Esophagus muscularis mucosa (tissue), 4 donors: ENCODE data around the gene SLC41A3. TPM values are rescaled to one million over a fixed set of nuclear protein-coding genes. Genes with fewer than 3 reads are reported as not detected.

ENCODE experiments used
- DNase-seq: peaks from one replicate; pipeline ENCODE4 v3.0.0-alpha.2; 2017; ENCODE audit errors: extremely low spot score
- H3K27ac ChIP-seq, 4 donors: fragments of 200-600 bp; sonication (generic); replicated peaks in 1 of 4; 1 replicate in 3 of 4; 2 replicates in 1 of 4; pipeline ENCODE4 v1.5.1; 2016 to 2019; ENCODE audit warnings: mild to moderate bottlenecking in 1 of 4
- H3K27me3 ChIP-seq, 4 donors: fragments of 200-600 bp; sonication (generic); one replicate each; pipeline versions ENCODE4 v1.5.1 to v1.6.0; 2016 to 2019
- H3K36me3 ChIP-seq, 4 donors: fragments of 200-600 bp; sonication (generic); one replicate each; pipeline ENCODE4 v1.5.1; 2016 to 2019
- H3K4me1 ChIP-seq, 4 donors: fragments of 200-600 bp; sonication (generic); one replicate each; pipeline ENCODE4 v1.5.1; 2016 to 2019
- H3K4me3 ChIP-seq, 4 donors: fragments of 200-600 bp; sonication (generic); 1 replicate in 2 of 4; 2 replicates in 2 of 4; pipeline ENCODE4 v1.5.1; 2016 to 2019; ENCODE audit warnings: mild to moderate bottlenecking in 4 of 4, moderate library complexity in 1 of 4
- H3K9me3 ChIP-seq, 4 donors: fragments of 200-600 bp; sonication (generic); 1 replicate in 3 of 4; 2 replicates in 1 of 4; pipeline ENCODE4 v1.5.1; 2016 to 2019
- CTCF ChIP-seq, 3 experiments: fragments of 200-600 bp in 2 of 3; fragments of 450-650 bp in 1 of 3; sonication (generic) in 2 of 3; IDR thresholded peaks; one replicate each; pipeline ENCODE4 v1.5.1; 2017 to 2019; ENCODE audit warnings: antibody characterized with exemption in 3 of 3, mild to moderate bottlenecking in 2 of 3, moderate library complexity in 1 of 3
- EP300 ChIP-seq: sonication (generic); formaldehyde crosslinking; IDR thresholded peaks from one replicate; pipeline ENCODE4 v1.6.1; 2017; ENCODE audit warnings: antibody characterized with exemption
- POLR2A ChIP-seq: fragments of 450-650 bp; IDR thresholded peaks from one replicate; pipeline ENCODE4 v1.6.1; 2017; ENCODE audit warnings: antibody characterized with exemption, moderate library complexity, mild to moderate bottlenecking, low read depth
- POLR2AphosphoS5 ChIP-seq, 2 donors: sonication (generic); formaldehyde crosslinking; IDR thresholded peaks; one replicate each; pipeline ENCODE4 v1.6.1; 2017; ENCODE audit warnings: antibody characterized with exemption in 2 of 2
- WGBS: methylation state at CpG from one replicate; pipeline ENCODE4 v1.1.5; 2018; 5-methylcytosine and 5-hydroxymethylcytosine counted together
- intact Hi-C: fragments of 100-400 bp; cut with DNase I; formaldehyde crosslinking; loops from one replicate; pipeline ENCODE4 v1.15.1; 2023
- total RNA-seq, 4 donors: library from RNA; depleted of rRNA; stranded (reverse); fragments of >200 nt; gene quantifications; one replicate each; pipeline versions ENCODE4 v1.1.0 to v1.2.1, GENCODE V29; 2016

The SLC41A3 gene
- total RNA-seq, 4 donors from 2014 or later = 31.6 to 68.1 (median 38.9) TPM

- 81% methylated on average over 7 of the region's 8 CpGs for WGBS
- Histone ChIP-seq H3K4me3 (no peak overlapping the region), H3K36me3 (peaks cover 0 to 36% (median 21%) of the 10 kb centered on the region in 4 donors), H3K27ac (peak overlapping the region; percentile 70 to 82 (median 76)), H3K9me3 (peaks cover 0 to 2% (median 0%) of the 10 kb centered on the region in 4 donors), H3K27me3 (no peaks in the 10 kb centered on the region), H3K4me1 (peaks cover 16 to 23% (median 21%) of the 10 kb centered on the region in 4 donors)
- intact Hi-C loops = no loop called here
- TF ChIP-seq POLR2A (no peak), CTCF (IDR thresholded peaks at IDR 0.05) (no peak), EP300 (no peak), POLR2AphosphoS5 (IDR thresholded peaks at IDR 0.05) (no peak)
- DNase-seq = peak; percentile 74
Measured at GRCh38 chr3:126102011-126102410, 18.1 kb upstream of the SLC41A3 start.

DNA sequence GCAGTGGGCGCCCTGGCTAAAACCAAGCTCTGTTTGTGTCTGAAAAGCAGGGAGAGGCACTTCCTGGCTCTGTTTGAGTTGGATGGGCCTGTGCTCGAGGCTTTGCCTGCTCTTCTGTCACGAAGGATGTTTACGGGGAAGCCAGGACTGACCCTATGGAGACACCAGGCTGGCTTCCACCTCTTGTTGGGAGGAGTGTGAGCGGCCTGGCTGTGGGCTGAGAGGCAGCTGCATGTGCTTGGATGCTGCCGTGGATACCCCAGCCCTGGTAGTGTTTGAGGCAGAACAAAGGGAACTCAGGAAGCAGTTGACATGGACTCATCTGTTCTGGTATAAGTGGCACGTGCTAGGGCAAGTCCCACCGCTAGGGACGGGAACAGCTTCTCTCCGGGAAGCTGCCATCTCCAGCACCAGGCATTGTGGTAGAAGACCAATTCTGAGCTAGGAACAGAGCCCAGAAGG is 17.6 kb upstream of the SLC41A3 start:
- TF ChIP-seq EP300 (no peak), POLR2A (no peak), POLR2AphosphoS5 (IDR thresholded peaks at IDR 0.05) (no peak), CTCF (IDR thresholded peaks at IDR 0.05) (no peak)
- peaks cover 16 to 23% (median 21%) of the 10 kb centered on the region in 4 donors for H3K4me1 ChIP-seq
- H3K36me3 ChIP-seq = peaks cover 0 to 31% (median 19%) of the 10 kb centered on the region in 4 donors
- no peaks in the 10 kb centered on the region for H3K27me3 ChIP-seq
- peaks cover 0 to 7% (median 0%) of the 10 kb centered on the region in 4 donors for H3K9me3 ChIP-seq
- peak; percentile 68 for DNase-seq
- 84% methylated on average over 10 of the region's 10 CpGs for WGBS
- H3K4me3 ChIP-seq = no peak overlapping the region
- intact Hi-C loops = no loop called here
- H3K27ac ChIP-seq = peak overlapping the region; percentile 70 to 82 (median 76)

- Histone ChIP-seq H3K9me3 (peaks cover 0 to 15% (median 6%) of the 10 kb centered on the region in 4 donors), H3K27me3 (no peaks in the 10 kb centered on the region), H3K4me1 (peaks cover 16 to 23% (median 21%) of the 10 kb centered on the region in 4 donors), H3K36me3 (peaks cover 0 to 23% (median 15%) of the 10 kb centered on the region in 4 donors), H3K4me3 (no peak overlapping the region), H3K27ac (peak overlapping the region in 1 of 4 donors; percentile 79)
- DNase-seq = peak; percentile 87
- intact Hi-C loops = no loop called here
- 72% methylated on average over 16 of the region's 18 CpGs for WGBS
- TF ChIP-seq POLR2AphosphoS5 (IDR thresholded peaks at IDR 0.05) (no peak), POLR2A (no peak), CTCF (IDR thresholded peaks at IDR 0.05) (no peak), EP300 (no peak)
Measured at GRCh38 chr3:126100634-126101301, 16.8 kb upstream of the SLC41A3 start.

- Histone ChIP-seq H3K4me3 (no peak overlapping the region), H3K9me3 (peaks cover 0 to 17% (median 7%) of the 10 kb centered on the region in 4 donors), H3K36me3 (peaks cover 0 to 18% (median 10%) of the 10 kb centered on the region in 4 donors), H3K27ac (no peak overlapping the region), H3K4me1 (peaks cover 16 to 23% (median 21%) of the 10 kb centered on the region in 4 donors), H3K27me3 (no peaks in the 10 kb centered on the region)
- peak; percentile 86 for DNase-seq
- TF ChIP-seq POLR2AphosphoS5 (IDR thresholded peaks at IDR 0.05) (no peak), EP300 (no peak), CTCF (IDR thresholded peaks at IDR 0.05) (no peak), POLR2A (no peak)
- intact Hi-C loops = no loop called here
- WGBS = 91% methylated on average over 4 of the region's 4 CpGs
Measured at GRCh38 chr3:126100269-126100633, 16.3 kb upstream of the SLC41A3 start.
